Chondrocyte (in vitro differentiated cells): ENCODE data around the gene DLK1. TPM values are rescaled to one million over a fixed set of nuclear protein-coding genes. Genes with fewer than 3 reads are reported as not detected.

Experiments
- DNase-seq: peaks from one replicate; pipeline ENCODE4 v3.0.0; 2021; ENCODE audit warnings: mixed read lengths, low spot score
- H3K27ac Mint-ChIP-seq: one replicate; pipeline ENCODE4 v1.8.0; 2021; ENCODE audit warnings: mild to moderate bottlenecking, moderate library complexity, mixed read lengths; ENCODE audit not compliant: unreplicated experiment
- H3K27me3 Mint-ChIP-seq: 2 replicates; pipeline ENCODE4 v1.8.0; 2021; ENCODE audit warnings: low read depth, mixed read lengths
- H3K36me3 Mint-ChIP-seq: 2 replicates; pipeline ENCODE4 v1.8.0; 2021; ENCODE audit warnings: low read depth, mixed read lengths
- H3K4me1 Mint-ChIP-seq: 2 replicates; pipeline ENCODE4 v1.8.0; 2021; ENCODE audit warnings: low read depth, mild to moderate bottlenecking, mixed read lengths
- H3K4me3 Mint-ChIP-seq: one replicate; pipeline ENCODE4 v1.8.0; 2021; ENCODE audit warnings: mild to moderate bottlenecking, moderate library complexity, mixed read lengths; ENCODE audit not compliant: unreplicated experiment
- H3K9me3 Mint-ChIP-seq: 2 replicates; pipeline ENCODE4 v1.8.0; 2021; ENCODE audit warnings: low read depth, mixed read lengths
- total RNA-seq: library from RNA; stranded (reverse); gene quantifications from 3 replicates; pipeline ENCODE4 v1.2.1, GENCODE V29; 2021
- TF ChIP-seq, protein P1 (sequence below): fragments of 200-600 bp; sonication (generic); IDR thresholded peaks from 2 replicates; pipeline ENCODE4 v1.5.0; 2021; ENCODE audit warnings: antibody characterized with exemption, mild to moderate bottlenecking, moderate library complexity

The DLK1 gene
- total RNA-seq, 1 donor from 2014 or later, result 0.45 TPM

DNA sequence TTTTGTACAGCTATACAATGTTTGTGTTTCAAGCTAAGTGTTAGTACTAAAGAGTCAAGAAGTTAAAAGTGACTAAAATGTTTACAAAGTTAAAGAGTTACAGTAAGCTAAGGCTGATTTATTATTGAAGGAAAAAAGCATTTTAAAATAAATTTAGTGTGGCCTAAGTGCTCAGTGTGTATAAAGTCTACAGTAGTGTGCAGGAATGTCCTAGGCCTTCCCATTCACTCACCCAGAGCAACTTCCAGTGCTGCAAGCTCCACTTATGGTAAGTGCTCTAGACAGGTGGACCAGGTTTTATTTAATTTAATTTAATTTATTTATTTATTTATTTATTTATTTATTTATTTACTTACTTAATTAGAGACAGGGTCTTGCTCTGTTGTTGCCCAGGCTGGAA, 19.6 kb downstream of the DLK1 start:
- no peaks in the 10 kb centered on the region for H3K27me3 Mint-ChIP-seq
- H3K4me1 Mint-ChIP-seq, result peaks cover 4% of the 10 kb centered on the region
- TF ChIP-seq, protein P1, sequence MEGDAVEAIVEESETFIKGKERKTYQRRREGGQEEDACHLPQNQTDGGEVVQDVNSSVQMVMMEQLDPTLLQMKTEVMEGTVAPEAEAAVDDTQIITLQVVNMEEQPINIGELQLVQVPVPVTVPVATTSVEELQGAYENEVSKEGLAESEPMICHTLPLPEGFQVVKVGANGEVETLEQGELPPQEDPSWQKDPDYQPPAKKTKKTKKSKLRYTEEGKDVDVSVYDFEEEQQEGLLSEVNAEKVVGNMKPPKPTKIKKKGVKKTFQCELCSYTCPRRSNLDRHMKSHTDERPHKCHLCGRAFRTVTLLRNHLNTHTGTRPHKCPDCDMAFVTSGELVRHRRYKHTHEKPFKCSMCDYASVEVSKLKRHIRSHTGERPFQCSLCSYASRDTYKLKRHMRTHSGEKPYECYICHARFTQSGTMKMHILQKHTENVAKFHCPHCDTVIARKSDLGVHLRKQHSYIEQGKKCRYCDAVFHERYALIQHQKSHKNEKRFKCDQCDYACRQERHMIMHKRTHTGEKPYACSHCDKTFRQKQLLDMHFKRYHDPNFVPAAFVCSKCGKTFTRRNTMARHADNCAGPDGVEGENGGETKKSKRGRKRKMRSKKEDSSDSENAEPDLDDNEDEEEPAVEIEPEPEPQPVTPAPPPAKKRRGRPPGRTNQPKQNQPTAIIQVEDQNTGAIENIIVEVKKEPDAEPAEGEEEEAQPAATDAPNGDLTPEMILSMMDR, result no peak
- DNase-seq, result no peak
- H3K9me3 Mint-ChIP-seq, result peaks cover 2% of the 10 kb centered on the region
- no peaks in the 10 kb centered on the region for H3K36me3 Mint-ChIP-seq
- no peak overlapping the region for H3K27ac Mint-ChIP-seq
- no peak overlapping the region for H3K4me3 Mint-ChIP-seq

DNA sequence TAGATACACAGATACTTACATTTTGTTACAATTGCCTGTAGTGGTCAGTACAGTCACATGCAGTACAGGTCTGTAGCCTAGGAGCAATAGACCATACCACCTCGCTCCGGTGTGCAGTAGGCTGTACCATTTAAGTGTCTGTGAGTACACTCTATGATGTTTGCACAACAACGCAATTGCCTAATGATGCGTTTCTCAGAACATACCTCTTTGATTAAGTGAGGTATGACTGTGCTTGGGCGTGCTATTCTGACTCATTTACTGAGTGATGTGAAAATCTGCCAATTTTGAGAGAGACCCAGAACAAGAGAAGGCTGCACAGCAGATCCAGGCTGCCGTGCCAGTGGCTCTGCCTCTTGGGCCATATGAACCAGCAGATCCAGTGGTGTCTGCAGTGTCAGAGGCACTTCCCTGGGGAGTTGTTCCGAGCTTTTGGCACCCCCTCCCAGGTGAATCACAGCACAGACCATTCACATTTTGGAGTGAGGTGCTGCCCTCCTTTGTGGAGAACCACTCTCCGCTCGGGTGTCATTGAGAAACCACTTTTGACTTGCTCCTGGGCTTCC, 20.4 kb downstream of the DLK1 start:
- Mint-ChIP-seq H3K4me3 (no peak overlapping the region), H3K9me3 (no peaks in the 10 kb centered on the region), H3K36me3 (no peaks in the 10 kb centered on the region), H3K4me1 (no peaks in the 10 kb centered on the region), H3K27me3 (no peaks in the 10 kb centered on the region), H3K27ac (no peak overlapping the region)
- peak; percentile 28 for DNase-seq
- TF ChIP-seq, protein P1, result no peak

DNA sequence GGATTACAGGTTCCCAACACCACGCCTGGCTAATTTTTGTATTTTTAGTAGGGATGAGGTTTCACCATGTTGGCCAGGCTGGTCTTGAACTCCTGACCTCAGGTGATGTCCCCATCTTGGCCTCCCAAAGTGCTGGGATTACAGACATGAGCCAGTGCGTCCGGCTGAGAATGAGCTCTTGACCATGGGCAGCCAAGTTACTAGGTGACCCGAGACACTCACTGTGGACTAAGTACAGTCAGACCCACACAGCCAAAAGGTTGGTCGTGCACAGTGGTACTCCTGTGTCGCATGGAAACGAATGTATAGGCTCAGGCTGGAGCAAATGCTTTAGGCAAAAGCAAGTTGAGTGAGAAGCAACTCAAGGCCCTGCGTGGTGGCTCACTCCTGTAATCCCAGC, 21.0 kb downstream of the DLK1 start:
- H3K27ac Mint-ChIP-seq, result no peak overlapping the region

DNA sequence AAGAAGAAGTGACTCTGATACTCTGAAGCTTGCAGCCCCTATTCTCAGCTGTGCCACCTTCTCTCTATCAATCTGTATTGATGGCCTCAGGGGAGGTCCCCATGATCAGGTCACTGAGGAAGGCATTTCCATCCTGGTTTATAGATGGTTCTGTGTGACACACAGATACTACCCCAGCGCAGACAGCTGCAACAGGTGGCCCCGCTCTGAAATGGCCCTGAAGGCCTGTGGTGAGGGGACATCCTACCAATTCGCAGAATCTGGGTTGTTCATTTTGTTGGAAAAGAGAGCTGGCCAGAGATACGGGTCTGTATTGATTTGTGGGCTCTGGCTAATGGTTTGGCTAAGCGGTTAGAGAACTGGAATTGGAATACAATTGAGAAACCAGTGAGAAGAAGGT, 21.7 kb downstream of the DLK1 start:
- TF ChIP-seq, protein P1, result no peak
- DNase-seq, result peak; percentile 30
- H3K27ac Mint-ChIP-seq, result no peak overlapping the region
- H3K27me3 Mint-ChIP-seq, result no peaks in the 10 kb centered on the region
- H3K4me3 Mint-ChIP-seq, result no peak overlapping the region
- no peaks in the 10 kb centered on the region for H3K4me1 Mint-ChIP-seq
- H3K36me3 Mint-ChIP-seq, result no peaks in the 10 kb centered on the region
- no peaks in the 10 kb centered on the region for H3K9me3 Mint-ChIP-seq

More for the DNA sequence above, 21.0 kb downstream of the DLK1 start:
- TF ChIP-seq, protein P1, result no peak
- Mint-ChIP-seq H3K36me3 (no peaks in the 10 kb centered on the region), H3K4me3 (no peak overlapping the region), H3K27me3 (no peaks in the 10 kb centered on the region), H3K9me3 (no peaks in the 10 kb centered on the region), H3K4me1 (no peaks in the 10 kb centered on the region)
- DNase-seq, result peak; percentile 27

DNA sequence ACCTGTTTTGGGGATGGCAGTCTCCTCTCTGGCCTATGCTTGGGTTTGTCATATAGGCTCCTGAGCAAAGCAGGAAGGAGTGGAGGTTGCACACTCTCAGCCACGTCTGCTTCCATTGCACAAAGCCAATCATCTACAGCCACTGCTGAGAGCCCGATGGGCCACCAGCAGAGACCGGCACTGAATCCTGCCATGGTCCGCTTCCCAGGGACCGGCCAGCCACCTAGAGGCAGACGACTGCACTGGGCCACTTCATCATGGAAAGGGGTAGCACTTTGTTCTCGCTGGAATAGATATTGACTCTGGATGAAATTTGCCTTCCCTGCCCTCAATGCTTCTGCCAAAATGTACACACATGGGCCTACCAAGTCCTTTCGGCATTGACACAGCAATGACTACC, 22.3 kb downstream of the DLK1 start:
- Mint-ChIP-seq H3K27ac (no peak overlapping the region), H3K27me3 (no peaks in the 10 kb centered on the region), H3K4me1 (no peaks in the 10 kb centered on the region), H3K9me3 (no peaks in the 10 kb centered on the region), H3K4me3 (no peak overlapping the region), H3K36me3 (no peaks in the 10 kb centered on the region)
- peak; percentile 55 for DNase-seq
- TF ChIP-seq, protein P1, result no peak
